Bronchus fibroblast of lung (primary cell): Measurements from ENCODE around the gene L1TD1. TPM values are rescaled to one million over a fixed set of nuclear protein-coding genes. Genes with fewer than 3 reads are reported as not detected.

Experiments
- total RNA-seq: library from RNA; depleted of rRNA; stranded (reverse); fragments of >200 nt; gene quantifications from 2 replicates; pipeline ENCODE4 v1.2.3, GENCODE V29; 2015

L1TD1 gene, protein sequence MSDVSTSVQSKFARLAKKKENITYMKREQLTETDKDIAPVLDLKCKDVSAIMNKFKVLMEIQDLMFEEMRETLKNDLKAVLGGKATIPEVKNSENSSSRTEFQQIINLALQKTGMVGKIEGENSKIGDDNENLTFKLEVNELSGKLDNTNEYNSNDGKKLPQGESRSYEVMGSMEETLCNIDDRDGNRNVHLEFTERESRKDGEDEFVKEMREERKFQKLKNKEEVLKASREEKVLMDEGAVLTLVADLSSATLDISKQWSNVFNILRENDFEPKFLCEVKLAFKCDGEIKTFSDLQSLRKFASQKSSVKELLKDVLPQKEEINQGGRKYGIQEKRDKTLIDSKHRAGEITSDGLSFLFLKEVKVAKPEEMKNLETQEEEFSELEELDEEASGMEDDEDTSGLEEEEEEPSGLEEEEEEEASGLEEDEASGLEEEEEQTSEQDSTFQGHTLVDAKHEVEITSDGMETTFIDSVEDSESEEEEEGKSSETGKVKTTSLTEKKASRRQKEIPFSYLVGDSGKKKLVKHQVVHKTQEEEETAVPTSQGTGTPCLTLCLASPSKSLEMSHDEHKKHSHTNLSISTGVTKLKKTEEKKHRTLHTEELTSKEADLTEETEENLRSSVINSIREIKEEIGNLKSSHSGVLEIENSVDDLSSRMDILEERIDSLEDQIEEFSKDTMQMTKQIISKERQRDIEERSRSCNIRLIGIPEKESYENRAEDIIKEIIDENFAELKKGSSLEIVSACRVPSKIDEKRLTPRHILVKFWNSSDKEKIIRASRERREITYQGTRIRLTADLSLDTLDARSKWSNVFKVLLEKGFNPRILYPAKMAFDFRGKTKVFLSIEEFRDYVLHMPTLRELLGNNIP
- 0.17 and 0.30 TPM in 2 replicates for total RNA-seq

DNA sequence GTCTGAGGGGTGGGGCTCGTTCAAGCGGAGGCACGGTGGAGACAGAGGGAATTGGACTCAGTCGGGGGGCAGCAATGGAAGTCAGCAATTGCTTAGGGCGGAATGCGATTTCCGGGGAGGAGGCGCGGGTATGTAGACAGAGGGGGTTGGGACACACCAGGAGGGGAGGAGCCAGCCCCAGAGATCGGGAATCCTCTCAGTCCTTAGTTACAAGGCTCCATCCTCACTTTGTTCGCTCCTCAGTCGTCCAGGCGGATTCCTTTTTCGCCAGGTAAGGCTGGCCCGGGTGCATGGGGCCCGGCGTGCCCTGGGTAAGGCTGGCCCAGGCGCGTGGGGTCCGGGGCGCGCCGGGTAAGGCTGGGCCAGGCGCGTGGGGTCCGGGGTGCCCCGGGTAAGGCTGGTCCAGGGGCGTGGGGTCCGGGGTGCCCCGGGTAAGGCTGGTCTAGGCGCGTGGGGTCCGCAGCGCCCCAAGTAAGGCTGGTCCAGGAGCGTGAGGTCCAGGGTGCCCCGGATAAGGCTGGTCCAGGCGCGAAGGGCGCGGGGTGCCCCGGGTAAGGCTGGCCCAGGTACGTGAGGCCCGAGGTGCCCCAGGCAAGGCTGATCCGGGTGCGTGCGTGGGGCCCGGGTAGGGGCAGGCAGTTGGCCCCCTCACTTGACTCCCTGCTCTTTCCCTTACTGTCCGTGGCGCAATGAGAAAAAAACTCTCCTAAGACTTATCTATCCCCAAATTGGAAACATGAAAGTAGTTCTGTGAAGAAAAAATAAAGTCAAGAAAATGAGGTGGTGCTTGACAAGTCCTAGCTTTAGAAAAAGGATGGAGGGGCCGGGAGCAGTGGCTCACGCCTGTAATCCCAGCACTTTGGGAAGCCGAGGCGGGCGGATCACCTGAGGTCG, at the start of gene L1TD1:
Gene L1TD1, plus strand, starts transcription at position 199 of the 894 bp plus-strand sequence. CDS start 11,780 bp downstream, outside the sequence.

Other genes with a start within 250 kb of the L1TD1 start
- not detected in 2 replicates for gene KANK4, start 124.6 kb downstream of the L1TD1 start, total RNA-seq
- gene USP1, start 242.2 kb downstream of the L1TD1 start, total RNA-seq, result 27.1 and 31.4 TPM in 2 replicates